GM12892 (cell line): ENCODE data around the gene PPP1R13L.

Source experiments
- POLR2A ChIP-seq: IDR thresholded peaks from 2 replicates; pipeline ENCODE4 v1.6.1; 2011; ENCODE audit warnings: low read depth, low read length, control low read depth
- POLR2AphosphoS5 ChIP-seq: IDR thresholded peaks from 2 replicates; pipeline ENCODE4 v1.6.1; 2011; ENCODE audit warnings: low read depth, low read length, control low read depth
- TAF1 ChIP-seq: IDR thresholded peaks from 2 replicates; pipeline ENCODE4 v1.6.1; 2011; ENCODE audit warnings: low read depth, mild to moderate bottlenecking, control low read depth, low read length, borderline replicate concordance

DNA sequence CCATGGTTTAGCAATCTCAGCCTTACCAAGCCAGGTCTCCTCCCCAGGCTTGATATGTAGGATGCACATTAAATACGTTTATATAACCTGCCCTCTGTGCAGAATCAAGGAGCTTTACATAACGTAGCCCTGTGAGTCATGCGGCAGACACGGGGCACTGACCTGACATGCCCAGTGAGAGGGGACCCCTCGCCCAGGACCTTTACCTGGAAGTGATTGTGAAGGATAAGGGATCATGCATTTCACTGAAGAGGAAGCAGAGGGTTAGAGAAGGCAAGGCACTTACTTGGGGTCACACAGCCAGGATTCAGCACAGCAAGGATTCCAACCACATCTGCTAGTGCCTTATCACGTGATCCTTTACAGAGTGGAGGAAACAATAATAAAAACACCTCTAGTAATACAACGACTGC, 44.0 kb upstream of the PPP1R13L start:
- TF ChIP-seq POLR2AphosphoS5 (no peak), POLR2A (no peak), TAF1 (no peak)
